Stimulated activated CD4-positive, alpha-beta T cell treated with anti-CD3 and anti-CD28 coated beads, Interleukin-1b, Interleukin-23, amount 100 ng/mL, for 48 hours (primary cell): ENCODE results near the gene ZFAND4.
"Not testable (repeated sequence)": the region's sequence is repeated elsewhere in the genome, so short reads cannot be mapped to it uniquely, and the experiment has no call there.

Source experiments
- DNase-seq: peaks from one replicate; pipeline ENCODE4 v3.0.0-alpha.2; 2020

Gene ZFAND4

GRCh38 chr10:45586028-45586824 is 86.3 kb downstream of the ZFAND4 start:
- no peak for DNase-seq

DNA sequence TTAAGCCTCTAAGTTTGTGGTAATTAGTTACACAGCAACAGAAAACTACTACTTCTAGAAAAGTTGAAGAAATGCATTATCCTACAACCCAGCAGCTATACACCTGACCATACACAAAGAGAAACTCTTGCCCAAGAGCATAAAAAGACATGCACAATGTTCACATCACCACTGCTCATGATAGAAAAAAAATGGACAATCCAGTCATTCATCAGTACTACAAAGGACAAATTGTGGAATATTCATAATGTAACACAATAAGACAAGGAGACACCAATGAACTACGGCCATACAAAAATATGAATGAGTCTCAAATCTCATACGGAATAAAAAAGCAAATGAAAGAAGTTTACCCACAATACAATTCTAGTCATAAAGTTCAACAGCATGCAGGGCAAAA is 87.4 kb downstream of the ZFAND4 start:
- no peak for DNase-seq

DNA sequence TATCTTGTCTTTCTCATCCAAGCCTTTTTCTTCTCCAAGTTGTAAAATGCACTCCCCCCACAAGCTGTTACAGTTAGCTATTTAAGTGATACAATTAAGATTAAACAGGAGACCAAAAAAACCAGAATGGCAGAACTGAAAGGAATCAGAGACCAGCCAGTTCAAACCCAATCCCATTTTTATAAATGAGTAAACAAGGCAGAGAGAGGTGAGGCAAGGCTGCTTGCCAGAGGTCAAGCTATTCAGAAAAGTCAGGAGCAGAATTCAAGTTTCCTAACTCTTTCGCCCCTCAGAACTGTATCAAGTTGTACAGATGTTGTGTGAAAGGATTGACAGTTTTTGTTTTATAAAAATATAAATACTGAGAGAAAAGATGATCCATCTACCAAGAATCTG is 90.2 kb downstream of the ZFAND4 start:
- DNase-seq: no peak

DNA sequence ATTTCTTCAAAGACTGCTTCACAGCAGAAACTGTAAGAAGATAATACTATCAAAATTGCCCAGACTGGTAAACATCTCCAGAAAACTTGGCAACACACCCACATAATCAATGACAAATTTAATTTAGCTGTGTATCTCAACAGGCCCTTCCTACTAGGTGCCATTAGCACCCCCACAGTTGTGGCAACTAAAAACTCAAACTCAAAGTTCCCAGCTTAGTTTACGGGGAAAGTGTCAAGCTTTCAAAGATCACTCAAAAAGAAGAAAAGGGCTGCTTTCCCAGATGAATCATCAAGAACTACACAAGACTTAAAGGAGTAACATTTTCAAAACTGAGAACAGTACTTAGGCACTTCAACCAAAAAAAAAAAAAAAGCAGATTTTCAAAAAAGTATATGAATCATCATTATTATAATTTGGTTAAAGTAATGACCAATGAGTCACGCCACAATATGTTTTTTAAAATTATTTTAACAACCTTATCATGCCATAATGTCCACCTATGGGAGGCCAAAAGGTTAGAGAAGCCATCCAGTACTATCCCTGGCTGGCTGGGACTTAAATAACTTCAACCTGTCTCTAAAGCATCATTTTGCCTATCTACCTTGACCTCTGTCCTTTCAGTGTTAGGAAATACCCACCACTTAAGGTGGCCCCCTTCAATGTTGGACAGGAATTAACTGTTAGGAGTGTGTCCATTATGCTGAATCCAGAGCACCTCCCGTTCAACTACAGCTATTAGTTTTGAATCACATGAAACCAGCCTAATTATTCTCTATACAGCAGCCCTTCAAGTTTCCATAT is 90.8 kb downstream of the ZFAND4 start:
- DNase-seq: no peak

GRCh38 chr10:45581216-45581549 is 91.4 kb downstream of the ZFAND4 start:
- DNase-seq: no peak

- no peak for DNase-seq
These were observed 92.0 kb downstream of the ZFAND4 start for GRCh38 chr10:45580371-45581215.

- DNase-seq: no peak
These were observed 94.1 kb downstream of the ZFAND4 start for GRCh38 chr10:45578384-45578971.

GRCh38 chr10:45575966-45576597 is 96.5 kb downstream of the ZFAND4 start:
- no peak for DNase-seq

- DNase-seq: not testable (repeated sequence)
These were observed 97.4 kb downstream of the ZFAND4 start for GRCh38 chr10:45575032-45575761.

GRCh38 chr10:45569471-45569870 is 103.1 kb downstream of the ZFAND4 start:
- no peak for DNase-seq

DNA sequence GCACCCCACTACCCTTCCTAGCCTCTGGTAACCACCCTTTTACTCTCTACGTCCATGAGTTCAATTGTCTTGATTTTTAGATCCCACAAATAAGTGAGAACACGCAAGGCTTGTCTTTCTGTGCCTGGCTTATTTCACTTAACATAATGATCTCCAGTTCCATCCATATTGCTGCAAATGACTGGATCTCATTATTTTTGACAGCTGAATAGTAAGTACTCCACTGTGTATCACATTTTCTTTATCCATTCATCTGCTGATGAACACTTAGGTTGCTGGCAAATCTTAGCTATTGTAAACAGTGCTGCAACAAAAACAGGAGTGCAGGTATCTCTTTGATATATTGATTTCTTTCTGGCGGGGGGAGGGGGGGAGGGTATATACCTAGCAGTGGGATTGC is 106.2 kb downstream of the ZFAND4 start:
- no peak for DNase-seq
